Stimulated activated CD8-positive, alpha-beta memory T cell treated with anti-CD3 and anti-CD28 coated beads, Interleukin-15, amount 100 ng/mL, for 4 hours (primary cell): Measurements from ENCODE around the gene SIM2.
"Not testable (repeated sequence)": the region's sequence is repeated elsewhere in the genome, so short reads cannot be mapped to it uniquely, and the experiment has no call there.

Experiments used
- DNase-seq, 2 donors: peaks; one replicate each; pipeline ENCODE4 v3.0.0-alpha.2; 2020; ENCODE audit warnings: low read depth in 2 of 2

The SIM2 gene, protein sequence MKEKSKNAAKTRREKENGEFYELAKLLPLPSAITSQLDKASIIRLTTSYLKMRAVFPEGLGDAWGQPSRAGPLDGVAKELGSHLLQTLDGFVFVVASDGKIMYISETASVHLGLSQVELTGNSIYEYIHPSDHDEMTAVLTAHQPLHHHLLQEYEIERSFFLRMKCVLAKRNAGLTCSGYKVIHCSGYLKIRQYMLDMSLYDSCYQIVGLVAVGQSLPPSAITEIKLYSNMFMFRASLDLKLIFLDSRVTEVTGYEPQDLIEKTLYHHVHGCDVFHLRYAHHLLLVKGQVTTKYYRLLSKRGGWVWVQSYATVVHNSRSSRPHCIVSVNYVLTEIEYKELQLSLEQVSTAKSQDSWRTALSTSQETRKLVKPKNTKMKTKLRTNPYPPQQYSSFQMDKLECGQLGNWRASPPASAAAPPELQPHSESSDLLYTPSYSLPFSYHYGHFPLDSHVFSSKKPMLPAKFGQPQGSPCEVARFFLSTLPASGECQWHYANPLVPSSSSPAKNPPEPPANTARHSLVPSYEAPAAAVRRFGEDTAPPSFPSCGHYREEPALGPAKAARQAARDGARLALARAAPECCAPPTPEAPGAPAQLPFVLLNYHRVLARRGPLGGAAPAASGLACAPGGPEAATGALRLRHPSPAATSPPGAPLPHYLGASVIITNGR

GRCh38 chr21:36698981-36699545 lies at the start of gene SIM2:
SIM2 (plus strand) TSS chr21:36699115; CDS start chr21:36699747, 632 bp downstream.
- DNase-seq: no peak

DNA sequence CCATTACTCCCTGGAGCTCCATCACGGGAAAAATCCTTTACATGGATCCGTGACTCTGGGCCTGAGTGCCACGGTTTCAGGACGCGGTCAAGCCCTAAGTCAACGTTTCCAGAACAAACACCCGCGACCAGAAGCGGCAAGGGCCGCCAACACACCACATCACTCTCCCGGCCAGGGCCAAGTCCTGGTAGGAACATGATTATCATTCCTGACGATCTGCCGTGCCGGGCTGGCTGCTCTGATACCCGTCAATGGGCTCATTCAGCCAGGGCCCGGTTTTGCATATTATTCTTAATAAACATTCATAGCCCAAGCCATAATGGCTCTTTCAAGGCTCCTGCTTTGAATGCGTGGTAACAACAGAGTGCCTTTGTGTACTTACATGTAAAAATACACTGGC lies 44.6 kb upstream of the SIM2 start:
- DNase-seq: no peak

DNA sequence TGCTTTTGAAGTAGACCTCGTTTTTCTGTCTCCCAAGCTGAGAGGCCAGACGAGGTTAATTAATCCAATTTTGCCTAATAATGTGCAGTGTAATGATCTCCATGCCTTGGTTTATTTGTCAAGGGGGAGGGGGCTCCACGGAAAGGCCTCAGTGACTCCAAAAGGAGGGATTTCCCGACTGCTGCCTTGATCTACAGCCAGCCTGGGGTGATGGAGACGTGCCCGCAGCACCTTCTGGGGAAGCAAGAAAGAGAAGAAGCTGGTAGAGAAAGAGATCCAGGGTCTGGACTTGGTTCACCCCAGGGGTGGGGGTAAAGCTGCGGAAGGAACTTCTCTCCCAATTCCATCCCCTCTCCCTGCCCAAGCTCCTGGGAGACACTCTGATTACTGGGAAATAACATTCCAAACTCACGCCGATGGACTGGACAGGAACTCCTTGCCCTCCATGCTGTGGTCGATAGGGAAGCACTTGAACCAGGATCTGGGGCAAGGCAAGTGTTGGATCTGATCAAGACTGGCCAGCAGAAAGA lies 44.1 kb upstream of the SIM2 start:
- no peak for DNase-seq

DNA sequence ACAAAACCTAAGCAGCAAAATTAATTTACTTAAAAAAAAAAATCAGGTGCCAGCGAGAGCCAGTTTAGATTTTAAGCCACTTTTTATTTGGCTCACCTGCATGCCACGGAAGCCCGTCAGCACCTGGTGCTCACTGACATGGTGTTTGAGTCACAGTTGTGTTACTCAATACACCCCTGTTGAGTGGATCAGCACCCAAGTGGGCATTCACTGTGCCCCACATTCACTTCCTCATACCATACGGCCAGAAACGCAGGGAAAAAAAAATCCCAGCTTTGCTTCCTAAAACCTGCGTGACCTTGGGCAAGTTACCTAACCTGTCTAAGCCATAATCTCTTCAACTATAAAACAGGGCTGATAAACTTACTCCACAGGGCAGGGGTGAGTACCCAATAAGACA lies 42.8 kb upstream of the SIM2 start:
- DNase-seq: no peak

- DNase-seq: not testable (repeated sequence)
Observed at GRCh38 chr21:36657290-36657689, 41.6 kb upstream of the SIM2 start.

GRCh38 chr21:36657999-36658398 lies 40.9 kb upstream of the SIM2 start:
- DNase-seq: no peak

DNA sequence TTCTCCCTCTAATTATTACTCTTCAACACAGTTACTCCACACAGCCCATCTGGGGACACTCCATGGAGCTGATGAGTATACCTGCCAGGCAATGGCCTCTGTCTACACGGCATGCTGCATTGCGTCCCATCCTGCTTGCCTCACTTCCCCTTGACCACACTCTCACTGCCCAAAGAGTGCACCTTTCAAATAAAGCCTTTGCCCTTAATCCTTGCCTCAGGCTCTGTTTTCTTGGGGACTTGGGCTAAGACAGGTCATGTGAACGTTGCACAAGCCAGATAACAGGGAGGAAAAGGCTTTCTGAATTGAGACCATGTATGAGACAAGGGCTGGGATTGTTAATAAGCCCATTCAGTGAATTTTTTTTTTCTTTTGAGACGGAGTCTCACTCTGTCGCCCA lies 40.0 kb upstream of the SIM2 start:
- DNase-seq: no peak

- no peak for DNase-seq
Observed at GRCh38 chr21:36661511-36662309, 37.2 kb upstream of the SIM2 start.

DNA sequence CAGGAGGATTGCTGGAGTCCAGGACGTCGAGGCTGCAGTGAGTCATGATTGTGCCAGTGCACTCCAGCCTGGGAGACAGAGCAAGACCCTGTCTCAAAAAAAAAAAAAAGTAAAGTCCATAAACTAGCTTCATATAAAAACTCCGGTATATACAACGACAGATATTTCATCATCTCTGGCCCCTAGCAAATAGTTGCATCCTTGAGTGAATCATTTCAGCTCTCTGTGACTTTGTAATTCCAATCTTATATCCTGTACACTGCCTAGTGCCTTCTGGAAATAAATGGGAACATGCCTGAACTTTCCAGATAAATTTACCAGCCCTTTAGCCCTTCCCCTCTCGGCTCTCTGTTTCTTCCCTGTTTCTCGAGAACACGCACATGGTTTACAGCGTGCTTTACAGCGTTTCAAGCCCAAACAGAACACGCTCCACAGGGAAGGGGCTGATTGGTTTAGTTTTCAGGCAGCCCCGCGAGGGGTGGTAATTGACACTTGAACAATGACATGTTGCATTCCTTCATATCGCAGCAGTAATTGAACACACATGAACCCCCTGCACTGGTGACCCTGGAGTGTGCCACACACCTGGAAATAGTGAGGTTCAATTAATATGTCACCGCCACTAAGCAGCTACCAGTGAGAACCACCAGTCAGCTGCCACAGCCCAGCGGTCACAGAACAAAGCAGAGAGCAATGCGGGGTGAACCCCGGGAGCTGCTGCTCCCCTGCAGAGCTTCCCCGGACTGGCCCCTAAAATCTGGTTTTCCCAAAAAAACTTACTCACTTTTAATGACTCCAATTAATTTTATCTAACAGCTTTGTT lies 35.7 kb upstream of the SIM2 start:
- DNase-seq: no peak

- no peak for DNase-seq
Observed at GRCh38 chr21:36664662-36664990, 34.3 kb upstream of the SIM2 start.

- no peak for DNase-seq
Observed at GRCh38 chr21:36665806-36666205, 33.1 kb upstream of the SIM2 start.

- no peak for DNase-seq
Observed at GRCh38 chr21:36668713-36669112, 30.2 kb upstream of the SIM2 start.

- DNase-seq: no peak
Observed at GRCh38 chr21:36671836-36672235, 27.1 kb upstream of the SIM2 start.

DNA sequence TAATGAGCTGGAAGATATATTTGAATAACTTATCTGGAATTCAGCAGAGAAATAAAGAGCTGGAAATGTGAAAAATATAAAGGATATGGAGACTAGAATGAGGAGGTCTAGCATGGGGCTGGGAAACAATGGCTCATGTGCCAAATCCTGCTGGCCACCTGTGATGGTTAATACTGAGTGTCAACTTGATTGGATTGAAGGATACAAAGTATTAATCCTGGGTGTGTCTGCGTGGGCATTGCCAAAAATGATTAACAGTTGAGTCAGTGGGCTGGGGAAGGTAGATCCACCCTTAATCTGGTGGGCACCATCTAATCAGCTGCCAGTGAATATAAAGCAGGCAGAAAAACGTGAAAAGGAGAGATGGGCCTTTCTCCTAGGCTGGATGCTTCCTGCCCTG lies 26.6 kb upstream of the SIM2 start:
- not testable (repeated sequence) for DNase-seq

DNA sequence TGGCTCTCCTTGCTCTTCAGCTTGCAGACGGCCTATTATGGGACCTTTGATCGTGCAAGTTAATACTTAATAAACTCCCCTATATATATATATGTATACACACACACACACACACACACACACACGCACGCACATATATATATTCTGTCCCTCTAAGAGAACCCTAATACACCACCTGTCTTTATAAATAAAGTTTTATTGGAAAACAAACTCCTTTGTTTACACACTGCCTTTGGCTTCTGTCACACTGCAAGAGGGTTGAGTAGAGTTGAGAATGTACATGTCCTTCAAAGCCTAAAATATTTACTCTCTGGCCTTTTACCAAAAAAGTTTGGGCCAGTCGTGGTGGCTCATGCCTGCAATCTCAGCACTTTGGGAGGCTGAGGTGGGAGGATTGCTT lies 26.2 kb upstream of the SIM2 start:
- DNase-seq: no peak

DNA sequence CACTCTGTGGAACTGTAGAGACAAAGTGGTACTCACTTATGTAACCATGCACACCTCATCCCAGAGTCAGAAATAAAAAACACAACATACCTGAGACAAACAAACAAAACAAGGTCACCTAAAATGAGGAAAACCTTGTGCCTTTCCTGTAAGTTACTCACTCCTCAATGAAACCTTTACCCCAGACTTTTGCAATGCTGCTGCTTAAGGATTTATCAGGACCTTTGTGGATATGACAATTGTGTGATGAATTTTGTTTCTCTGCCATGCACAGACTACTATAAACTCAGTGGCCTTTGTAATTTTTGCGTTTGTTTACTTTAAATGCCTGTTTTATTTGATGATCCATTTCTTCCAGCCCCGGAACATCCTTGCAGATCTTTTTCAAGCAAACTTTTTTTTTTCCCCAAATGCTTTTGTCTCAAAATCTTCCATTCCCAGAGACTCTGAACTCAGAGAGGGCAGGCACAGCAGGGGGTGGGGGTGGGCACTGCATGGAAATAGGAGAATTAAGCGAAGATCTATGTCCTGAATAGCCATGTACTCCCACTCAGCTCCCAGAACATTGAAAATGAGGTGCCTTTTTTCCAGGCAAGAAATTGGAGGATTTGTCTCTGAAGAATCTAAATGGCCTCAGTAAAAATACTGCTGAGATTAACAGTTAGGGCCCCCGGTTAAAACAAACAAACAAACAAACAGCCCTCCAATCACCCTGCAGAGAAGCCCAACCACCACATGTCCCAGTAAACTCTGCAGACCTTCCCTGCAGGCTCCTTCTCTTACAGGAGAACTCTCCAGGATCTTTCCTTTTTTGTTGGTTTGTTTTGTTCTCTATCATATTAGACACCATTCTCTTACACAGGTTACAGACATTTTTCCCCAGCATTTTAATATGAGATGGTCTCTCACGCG lies 22.6 kb upstream of the SIM2 start:
- DNase-seq: no peak

GRCh38 chr21:36677443-36677842 lies 21.5 kb upstream of the SIM2 start:
- DNase-seq: no peak

DNA sequence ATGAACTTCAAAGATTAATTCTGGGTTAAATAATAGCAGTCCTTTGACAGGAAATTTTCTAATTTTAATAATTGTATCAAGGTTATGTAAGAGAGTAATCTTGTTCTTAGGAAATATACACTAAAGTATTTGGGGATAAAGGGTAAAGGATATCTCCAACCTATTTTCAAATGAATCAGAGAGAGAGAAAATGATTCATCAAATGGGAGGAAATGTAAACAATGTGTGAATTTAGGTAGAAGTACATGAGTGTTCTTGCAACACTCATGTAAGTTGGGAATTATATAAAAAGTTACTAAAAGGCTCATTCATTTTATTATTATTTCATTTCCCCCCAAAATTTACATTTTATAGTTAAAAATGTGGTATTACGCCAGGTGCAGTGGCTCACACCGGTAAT lies 20.4 kb upstream of the SIM2 start:
- no peak for DNase-seq

DNA sequence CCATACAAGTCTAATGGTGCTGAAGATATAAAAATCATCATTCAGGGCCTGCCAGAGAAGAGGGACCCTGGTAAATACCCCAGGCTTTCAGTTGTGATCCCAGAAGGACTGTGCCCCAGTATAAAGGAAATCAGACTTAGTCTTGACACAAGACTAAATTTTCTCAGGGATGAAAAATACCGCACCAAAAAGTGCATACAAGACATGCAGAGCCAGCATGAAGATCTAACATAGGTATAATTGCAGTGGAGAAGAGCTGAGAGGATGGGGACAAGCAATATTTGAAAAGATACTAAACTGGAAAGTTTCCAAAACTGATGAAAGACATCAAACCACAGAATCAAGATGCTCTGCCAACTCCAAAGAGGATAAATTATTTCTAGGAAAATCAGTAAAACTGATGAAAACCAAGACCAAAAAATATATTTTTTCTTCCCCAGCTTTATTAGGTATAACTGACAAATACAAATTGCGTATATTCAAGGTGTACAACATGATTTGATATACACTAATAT lies 17.7 kb upstream of the SIM2 start:
- no peak for DNase-seq
